HFFc6 (cell line): Measurements from ENCODE around the gene AARSD1. TPM values are rescaled to one million over a fixed set of nuclear protein-coding genes. Genes with fewer than 3 reads are reported as not detected.

ENCODE experiments used
- DNase-seq: peaks from one replicate; pipeline ENCODE4 v3.0.0-alpha.2; 2018
- H3K27ac Mint-ChIP-seq: 2 replicates; pipeline ENCODE4 v1.8.0; 2020; ENCODE audit warnings: mild to moderate bottlenecking, mixed read lengths
- H3K27me3 Mint-ChIP-seq: 2 replicates; pipeline ENCODE4 v1.8.0; 2021; ENCODE audit warnings: mild to moderate bottlenecking, moderate library complexity, mixed read lengths; ENCODE audit not compliant: insufficient read depth
- H3K36me3 Mint-ChIP-seq: 2 replicates; pipeline ENCODE4 v1.8.0; 2021; ENCODE audit warnings: low read depth, mixed read lengths
- H3K4me1 Mint-ChIP-seq: 2 replicates; pipeline ENCODE4 v1.8.0; 2020; ENCODE audit warnings: low read depth, mixed read lengths
- H3K4me3 Mint-ChIP-seq: 2 replicates; pipeline ENCODE4 v1.8.0; 2020; ENCODE audit warnings: mild to moderate bottlenecking, moderate library complexity, mixed read lengths
- H3K9me3 Mint-ChIP-seq: 2 replicates; pipeline ENCODE4 v1.8.0; 2020; ENCODE audit warnings: mild to moderate bottlenecking, mixed read lengths
- CTCF ChIP-seq: fragments of 200-600 bp; sonication (generic); IDR thresholded peaks from 2 replicates; pipeline ENCODE4 v1.5.0; 2021; ENCODE audit warnings: antibody characterized with exemption, mild to moderate bottlenecking
- total RNA-seq, 6 experiments: library from RNA; stranded (reverse); fragmentation: NEBNext Ultra II Directional; extraction: Animal tissue kit (Norgen Biotek cat#: 25700); gene quantifications; 2 replicates in 1 of 6; 3 replicates in 5 of 6; pipeline ENCODE4 v1.2.3, GENCODE V29; 2021

Gene AARSD1
- total RNA-seq, 6 experiments from 2014 or later = 42.5 to 54.5 (median 47.1) TPM

DNA sequence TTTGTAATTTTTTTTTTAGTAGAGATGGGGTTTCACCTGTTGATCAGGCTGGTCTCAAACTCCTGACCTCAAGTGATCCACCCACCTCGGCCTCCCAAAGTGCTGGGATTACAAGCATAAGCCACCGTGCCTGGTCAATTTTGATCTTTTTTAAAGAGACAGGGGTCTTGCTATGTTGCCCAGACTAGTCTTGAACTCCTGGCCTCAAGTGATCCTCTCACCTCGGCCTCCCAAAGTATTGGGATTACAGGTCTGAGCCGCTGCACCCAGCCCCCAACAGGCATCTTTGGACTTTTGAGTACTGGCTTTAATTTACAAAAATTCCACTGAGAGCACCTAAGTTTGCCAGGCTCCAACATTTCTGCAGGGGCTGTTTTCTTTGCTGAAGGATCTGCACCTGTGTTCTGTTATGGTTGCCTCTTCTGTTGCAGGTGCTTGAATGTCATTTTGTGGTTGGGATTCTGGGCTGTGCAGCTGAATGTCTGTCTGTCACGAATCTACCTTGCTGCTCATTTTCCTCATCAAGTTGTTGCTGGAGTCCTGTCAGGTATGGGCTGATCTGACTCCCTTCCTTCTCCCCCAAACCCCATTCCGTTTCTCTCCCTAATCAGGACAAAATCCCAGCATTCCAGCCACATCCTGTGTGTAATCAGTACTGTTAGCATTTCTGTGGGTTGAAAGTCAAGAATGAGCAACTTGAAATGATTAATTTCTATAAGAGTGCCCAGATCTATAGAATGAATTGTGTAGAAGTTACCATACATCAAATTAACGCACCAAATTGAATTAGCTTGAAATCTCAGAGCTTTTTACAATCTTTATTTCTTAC, 55.2 kb downstream of the AARSD1 start:
- H3K9me3 Mint-ChIP-seq = no peaks in the 10 kb centered on the region
- no peaks in the 10 kb centered on the region for H3K36me3 Mint-ChIP-seq
- H3K4me3 Mint-ChIP-seq = no peak overlapping the region
- H3K4me1 Mint-ChIP-seq = peaks cover 13% of the 10 kb centered on the region
- no peak overlapping the region for H3K27ac Mint-ChIP-seq
- peaks cover 25% of the 10 kb centered on the region for H3K27me3 Mint-ChIP-seq
- no peak for DNase-seq
- TF ChIP-seq CTCF = no peak

DNA sequence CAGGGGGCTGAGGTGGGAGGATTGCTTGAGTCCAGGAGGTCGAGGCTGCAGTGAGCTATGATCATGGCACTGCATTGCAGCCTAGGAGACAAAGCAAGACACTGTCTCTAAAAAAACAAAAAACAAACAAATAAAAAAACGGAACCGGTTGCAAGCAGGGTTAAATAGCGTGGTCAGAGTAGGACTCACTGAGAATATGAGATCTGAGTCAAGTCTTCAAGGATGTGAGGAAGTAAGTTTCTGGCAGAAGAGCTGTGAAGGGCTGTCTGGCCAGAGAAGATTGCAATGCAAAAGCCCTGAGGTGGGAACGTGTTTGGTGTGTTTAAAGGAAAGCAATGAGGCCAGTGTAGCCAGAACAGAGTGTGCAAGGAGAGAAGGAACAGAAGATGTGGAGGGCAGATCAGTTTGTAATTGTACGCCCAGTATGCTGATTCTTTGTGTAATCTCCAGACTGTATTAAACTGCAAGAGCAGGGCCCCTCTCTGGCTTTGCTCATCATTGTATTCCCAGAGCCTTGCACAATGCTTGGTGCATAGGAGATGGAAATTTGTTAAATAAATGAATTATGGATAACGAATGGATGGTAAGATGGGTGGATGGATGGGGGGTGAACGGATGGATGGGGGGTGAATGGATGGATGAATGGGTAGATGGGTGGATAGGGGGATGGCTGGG, 57.3 kb downstream of the AARSD1 start:
- Mint-ChIP-seq H3K36me3 (no peaks in the 10 kb centered on the region), H3K9me3 (no peaks in the 10 kb centered on the region), H3K4me1 (peaks cover 13% of the 10 kb centered on the region), H3K27ac (no peak overlapping the region), H3K4me3 (no peak overlapping the region), H3K27me3 (peaks cover 36% of the 10 kb centered on the region)
- TF ChIP-seq CTCF = no peak
- no peak for DNase-seq

GRCh38 chr17:42904110-42904469, 60.2 kb downstream of the AARSD1 start:
- Mint-ChIP-seq H3K36me3 (no peaks in the 10 kb centered on the region), H3K4me1 (peaks cover 7% of the 10 kb centered on the region), H3K27me3 (peaks cover 45% of the 10 kb centered on the region), H3K9me3 (no peaks in the 10 kb centered on the region), H3K4me3 (no peak overlapping the region), H3K27ac (no peak overlapping the region)
- no peak for TF ChIP-seq CTCF
- DNase-seq = no peak

- no peaks in the 10 kb centered on the region for H3K36me3 Mint-ChIP-seq
- no peak overlapping the region for H3K4me3 Mint-ChIP-seq
- TF ChIP-seq CTCF = no peak
- no peak overlapping the region for H3K27ac Mint-ChIP-seq
- peaks cover 1% of the 10 kb centered on the region; the same call in 1 of the 2 replicates for H3K4me1 Mint-ChIP-seq
- no peak for DNase-seq
- peaks cover 40% of the 10 kb centered on the region for H3K27me3 Mint-ChIP-seq
- H3K9me3 Mint-ChIP-seq = no peaks in the 10 kb centered on the region
Measured at GRCh38 chr17:42901535-42902229, 62.6 kb downstream of the AARSD1 start.

Other genes with a start within 250 kb of the AARSD1 start
- gene EZH1, start 219.4 kb downstream of the AARSD1 start, total RNA-seq = 10 to 100 TPM; 18.3 to 21.2 (median 19.2) TPM
- gene RAMP2, start 203.2 kb downstream of the AARSD1 start, total RNA-seq = 1 to 10 TPM in 3 of 6 experiments, under 1 TPM in 3; 0.40 to 1.3 (median 0.80) TPM
- 10 to 100 TPM; 79.3 to 94.5 (median 90.5) TPM for gene VPS25, start 191.0 kb downstream of the AARSD1 start, total RNA-seq
- gene WNK4, start 183.8 kb downstream of the AARSD1 start, total RNA-seq = 10 to 100 TPM; 22.2 to 33.0 (median 24.3) TPM
- gene COA3, start 165.8 kb downstream of the AARSD1 start, total RNA-seq = 10 to 100 TPM; 52.8 to 67.3 (median 61.1) TPM
- under 1 TPM in 1 of 6 experiments, not detected in 5; 0.19 TPM for gene CNTD1, start 165.6 kb downstream of the AARSD1 start, total RNA-seq
- 100 to 1,000 TPM in 3 of 6 experiments, 10 to 100 TPM in 3; 95.6 to 113 (median 99.9) TPM for gene BECN1, start 140.2 kb downstream of the AARSD1 start, total RNA-seq
- 100 to 1,000 TPM; 153 to 184 (median 162) TPM for gene PSME3, start 131.1 kb downstream of the AARSD1 start, total RNA-seq
- under 1 TPM; 0.20 to 0.78 (median 0.41) TPM for gene AOC2, start 119.9 kb downstream of the AARSD1 start, total RNA-seq
- under 1 TPM in 4 of 6 experiments, not detected in 2; 0.05 to 0.14 (median 0.06) TPM for gene AOC3, start 113.3 kb downstream of the AARSD1 start, total RNA-seq
- not detected for gene G6PC1, start 63.7 kb downstream of the AARSD1 start, total RNA-seq
- 1 to 10 TPM in 4 of 6 experiments, under 1 TPM in 2; 0.87 to 1.3 (median 1.1) TPM for gene PTGES3L, start 15.6 kb upstream of the AARSD1 start, total RNA-seq
- 10 to 100 TPM in 5 of 6 experiments, 1 to 10 TPM in 1; 9.9 to 14.6 (median 10.3) TPM for gene RUNDC1, start 16.1 kb upstream of the AARSD1 start, total RNA-seq
- 1,000 to 10,000 TPM; 1,047 to 1,349 (median 1,243) TPM for gene RPL27, start 34.0 kb upstream of the AARSD1 start, total RNA-seq
- 10 to 100 TPM in 4 of 6 experiments, 1 to 10 TPM in 2; 6.3 to 22.4 (median 18.8) TPM for gene IFI35, start 42.3 kb upstream of the AARSD1 start, total RNA-seq
- gene VAT1, start 57.9 kb upstream of the AARSD1 start, total RNA-seq = 100 to 1,000 TPM; 150 to 274 (median 244) TPM
- gene RND2, start 60.8 kb upstream of the AARSD1 start, total RNA-seq = under 1 TPM; 0.14 to 0.43 (median 0.37) TPM
- gene BRCA1, start 160.9 kb upstream of the AARSD1 start, total RNA-seq = 10 to 100 TPM; 10.5 to 24.7 (median 22.5) TPM
- 100 to 1,000 TPM; 104 to 123 (median 118) TPM for gene NBR1, start 206.8 kb upstream of the AARSD1 start, total RNA-seq
- 10 to 100 TPM; 12.0 to 17.5 (median 15.5) TPM for gene TMEM106A, start 247.4 kb upstream of the AARSD1 start, total RNA-seq